ENCODE data around the gene PPP6R3.

The PPP6R3 gene

DNA sequence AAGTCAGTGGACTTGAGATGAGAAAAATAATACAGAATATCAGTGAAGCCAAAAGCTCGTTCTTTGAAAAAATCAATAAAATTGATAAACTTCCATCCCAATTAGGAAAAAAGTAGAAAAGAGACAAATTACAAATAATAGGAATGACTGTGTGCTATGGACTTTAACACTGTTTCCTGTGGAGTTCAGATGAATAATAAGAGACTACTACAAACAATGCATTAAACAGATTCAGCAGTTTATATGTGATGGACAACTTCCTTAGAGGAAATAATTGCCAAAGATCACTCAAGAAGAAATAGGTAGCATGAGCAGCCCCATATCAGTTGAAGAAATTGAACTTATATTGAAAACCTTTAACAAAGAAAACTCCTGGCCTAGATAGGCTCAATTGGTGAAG is 99.7 kb downstream of the PPP6R3 start:
- no peak for DNase-seq (ENCODE audit: low read depth in 2 of 2)

DNA sequence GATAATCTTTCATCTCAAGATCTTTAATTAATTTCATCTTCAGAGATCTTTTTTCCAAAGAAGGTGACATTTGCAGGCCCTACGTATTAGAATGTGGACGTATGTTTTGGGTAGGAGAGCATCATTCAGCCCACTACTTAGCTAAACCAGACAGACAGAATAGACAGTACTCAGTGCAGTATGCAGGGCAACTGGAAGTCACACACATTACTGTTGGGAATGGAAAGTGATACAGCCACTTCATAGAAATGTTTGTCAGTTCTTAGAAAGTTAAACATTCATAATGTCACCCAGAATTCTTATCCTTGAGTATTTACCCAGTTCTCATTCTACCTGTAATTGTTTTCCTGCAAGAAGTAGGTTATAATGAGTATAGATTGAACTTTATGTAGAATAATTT is 102.9 kb downstream of the PPP6R3 start:
- DNase-seq (ENCODE audit: low read depth in 2 of 2) = no peak

DNA sequence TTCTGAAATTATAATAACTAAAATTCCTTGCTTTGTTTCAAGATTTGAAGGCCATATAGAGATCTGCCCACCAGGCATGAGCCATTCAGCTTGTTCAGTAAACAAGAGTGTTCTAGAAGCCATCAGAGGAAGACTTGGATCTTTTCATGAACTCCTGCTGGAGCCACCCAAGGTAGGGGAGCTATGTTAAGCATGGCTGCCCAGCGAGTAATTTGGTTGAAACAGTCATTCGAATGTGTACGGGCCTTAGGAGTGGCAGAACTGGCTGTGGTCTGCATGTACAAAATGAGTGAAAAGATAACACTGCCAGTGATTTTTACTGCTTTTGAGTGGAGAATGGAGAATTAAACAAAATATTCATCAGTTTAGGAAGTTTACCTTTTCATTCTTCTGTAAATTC is 103.7 kb downstream of the PPP6R3 start:
- DNase-seq (ENCODE audit: low read depth in 2 of 2) = no peak

DNA sequence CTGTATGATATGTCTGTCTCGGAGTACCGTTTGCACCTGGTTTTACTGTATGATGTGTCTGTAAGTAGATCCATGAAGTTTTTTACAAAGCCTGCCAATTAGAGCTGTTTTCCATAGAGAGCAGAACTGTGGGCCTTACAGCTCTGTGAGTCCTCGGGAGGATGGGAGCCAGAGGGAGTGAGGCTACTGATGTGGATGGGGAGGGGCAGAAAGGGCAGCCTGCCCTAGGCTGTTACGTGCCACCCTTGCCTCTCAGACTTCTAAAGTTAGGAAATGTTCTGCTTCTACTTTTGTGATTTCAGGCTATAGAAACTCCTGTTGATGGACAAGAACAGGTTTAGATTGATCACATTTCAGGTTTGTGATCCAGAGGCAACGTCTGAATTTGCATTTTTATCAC is 105.2 kb downstream of the PPP6R3 start:
- DNase-seq (ENCODE audit: low read depth in 2 of 2) = no peak

DNA sequence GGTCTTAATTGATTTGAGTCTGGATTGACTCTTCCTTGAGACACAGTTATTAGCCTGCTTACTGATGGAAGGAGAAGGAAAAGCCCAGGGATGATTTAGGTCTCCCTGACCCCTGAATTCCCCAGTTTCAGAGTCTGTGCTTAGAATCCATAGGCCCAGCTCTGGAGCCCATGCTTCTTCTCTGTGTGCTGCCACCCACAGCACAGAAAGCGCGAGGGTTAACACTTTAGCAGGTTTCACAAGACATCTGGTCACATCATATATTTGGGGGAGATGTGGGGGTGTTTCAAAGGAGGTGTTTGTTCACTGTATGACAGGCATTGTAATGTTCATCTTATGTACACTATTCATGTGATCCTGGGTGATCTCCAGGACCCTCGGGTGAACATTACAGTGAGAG is 107.0 kb downstream of the PPP6R3 start:
- no peak for DNase-seq (ENCODE audit: low read depth in 2 of 2)

DNA sequence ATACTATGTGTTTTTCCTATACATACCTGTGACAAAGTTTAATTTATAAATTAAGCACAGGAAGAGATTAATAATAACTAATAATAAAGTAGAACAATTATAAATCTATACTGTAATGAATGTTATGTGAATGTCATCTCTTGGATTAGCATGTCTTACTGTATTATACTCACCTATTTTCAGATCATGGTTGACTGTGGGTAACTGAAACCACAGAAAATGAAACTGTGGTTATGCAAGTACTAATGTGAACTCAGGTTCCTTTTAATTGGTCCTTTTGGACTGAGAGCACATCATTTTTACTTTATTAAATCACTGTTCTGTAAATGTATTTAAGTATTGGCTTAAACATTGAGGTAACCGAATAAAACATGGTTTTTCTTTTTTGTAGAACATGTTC is 108.8 kb downstream of the PPP6R3 start:
- DNase-seq (ENCODE audit: low read depth in 2 of 2) = no peak

DNA sequence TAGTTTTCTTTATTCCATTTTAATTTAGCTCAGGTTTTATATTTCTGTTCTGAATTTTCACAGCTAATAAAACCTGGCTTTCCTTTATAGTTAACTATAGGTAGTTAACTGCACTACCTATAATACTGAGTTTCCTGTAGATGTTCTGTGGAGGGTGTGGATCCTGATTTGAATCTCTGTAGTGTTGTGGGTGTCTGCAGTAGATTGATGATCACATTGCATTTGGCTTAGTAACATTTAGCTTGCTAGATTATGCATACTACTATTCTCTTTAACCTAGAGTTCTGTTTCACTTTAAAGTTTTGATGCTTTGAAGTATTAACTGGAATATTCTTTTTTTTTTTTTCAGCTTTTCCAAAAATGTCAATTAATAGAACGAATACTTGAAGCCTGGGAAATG is 110.1 kb downstream of the PPP6R3 start:
- DNase-seq (ENCODE audit: low read depth in 2 of 2) = no peak

DNA sequence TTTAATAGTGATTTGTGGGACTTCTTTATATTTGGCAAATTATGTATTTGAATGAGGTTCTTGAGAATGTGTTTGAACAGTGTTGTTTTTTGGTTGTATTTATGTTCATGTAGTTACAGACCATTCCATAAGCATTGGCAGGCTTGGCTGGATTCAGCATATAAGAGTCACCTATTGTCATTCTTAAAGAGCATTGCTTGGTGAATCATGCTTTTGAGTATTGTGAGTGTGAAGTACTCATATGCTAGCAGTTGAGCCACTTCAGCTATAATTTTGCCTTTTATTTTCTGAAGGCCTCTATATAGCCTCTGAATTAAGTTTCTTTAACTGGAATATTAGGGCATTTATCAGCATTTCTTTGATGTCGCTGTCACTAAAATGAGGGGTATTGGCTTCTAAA is 113.8 kb downstream of the PPP6R3 start:
- DNase-seq (ENCODE audit: low read depth in 2 of 2) = no peak

DNA sequence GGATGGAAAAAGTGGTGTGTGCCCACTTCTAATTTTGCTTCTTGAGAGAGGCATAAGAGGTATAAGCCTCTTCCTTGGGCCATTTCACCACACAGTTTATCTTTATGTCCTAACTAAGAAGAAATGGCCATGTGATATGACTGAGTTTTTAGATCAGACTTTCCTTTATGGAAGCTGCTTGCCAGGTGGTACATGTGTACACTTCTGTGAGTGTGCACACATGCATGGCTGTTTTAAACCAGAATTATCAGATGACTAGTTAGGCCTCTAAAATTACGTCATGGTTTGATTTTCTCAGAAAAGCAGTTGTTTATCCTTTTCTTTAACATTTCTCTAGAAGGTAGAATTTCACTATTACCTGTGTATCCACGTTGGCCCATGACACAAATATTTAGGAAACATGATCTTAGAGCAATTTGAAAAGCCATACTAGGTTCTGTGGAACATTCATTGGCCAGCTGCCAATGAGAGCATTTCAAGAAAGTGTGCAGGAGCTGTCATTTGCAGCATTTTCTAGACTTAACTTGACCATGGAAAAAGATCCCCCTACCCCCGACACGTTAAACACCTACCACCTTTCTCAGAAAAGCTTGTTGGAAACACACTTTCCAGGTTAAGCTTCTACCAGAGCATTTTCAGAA is 114.6 kb downstream of the PPP6R3 start:
- no peak for DNase-seq (ENCODE audit: low read depth in 2 of 2)

DNA sequence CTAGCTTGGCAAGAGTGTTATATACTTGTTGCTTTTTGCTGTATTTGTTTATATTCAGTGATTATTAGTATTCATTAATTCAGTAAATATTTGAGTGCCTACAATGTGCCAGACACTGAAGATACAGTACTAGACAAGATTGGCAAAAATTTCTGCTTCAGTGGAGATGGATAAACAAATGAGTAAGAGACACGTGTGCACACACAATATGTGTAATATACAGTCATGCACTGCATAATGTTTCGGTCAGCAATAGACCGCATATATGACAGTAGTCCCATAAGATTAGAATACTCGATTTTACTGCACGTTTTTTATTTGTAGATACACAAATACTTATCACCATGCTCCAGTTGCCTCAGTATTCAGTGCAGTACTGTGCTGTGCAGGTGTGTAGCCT is 118.9 kb downstream of the PPP6R3 start:
- DNase-seq (ENCODE audit: low read depth in 2 of 2) = no peak

DNA sequence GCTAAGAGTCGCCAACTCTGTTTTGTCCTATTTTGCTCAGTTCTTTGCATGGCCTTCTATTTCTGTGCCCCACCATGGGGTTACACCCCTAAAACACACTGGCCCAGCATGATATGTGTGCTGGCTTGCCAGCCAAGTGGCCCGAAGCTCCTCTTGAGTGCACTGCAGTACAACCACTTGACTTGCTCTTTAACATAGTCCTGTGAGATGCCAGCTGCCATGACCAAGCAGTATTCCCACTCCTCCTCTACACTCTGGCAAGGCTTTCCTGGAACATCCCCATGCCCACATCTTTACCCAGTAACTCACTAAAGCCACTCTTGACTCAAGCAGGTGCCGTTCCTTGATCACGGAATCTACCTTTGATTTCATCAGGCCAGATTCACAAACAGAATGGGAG is 120.9 kb downstream of the PPP6R3 start:
- DNase-seq (ENCODE audit: low read depth in 2 of 2) = no peak

DNA sequence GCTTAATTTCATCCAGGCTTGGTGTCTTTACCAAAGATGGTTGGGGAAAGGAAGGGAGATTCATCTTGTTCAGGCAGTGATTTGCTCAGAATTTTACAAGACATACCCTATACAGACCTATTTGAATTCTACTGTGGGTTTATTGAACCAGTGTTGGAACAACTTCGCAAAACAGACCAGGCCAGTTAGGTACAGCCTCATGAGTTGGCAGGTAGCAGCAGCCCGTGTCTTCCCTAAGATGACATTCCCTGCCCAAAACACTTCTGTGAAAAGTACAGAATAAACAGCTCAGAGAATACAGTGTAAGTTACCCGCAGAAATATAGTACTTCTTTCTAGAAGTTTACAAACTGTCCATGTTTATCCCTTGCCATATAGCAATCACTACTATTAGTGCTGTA is 121.3 kb downstream of the PPP6R3 start:
- DNase-seq (ENCODE audit: low read depth in 2 of 2) = no peak

DNA sequence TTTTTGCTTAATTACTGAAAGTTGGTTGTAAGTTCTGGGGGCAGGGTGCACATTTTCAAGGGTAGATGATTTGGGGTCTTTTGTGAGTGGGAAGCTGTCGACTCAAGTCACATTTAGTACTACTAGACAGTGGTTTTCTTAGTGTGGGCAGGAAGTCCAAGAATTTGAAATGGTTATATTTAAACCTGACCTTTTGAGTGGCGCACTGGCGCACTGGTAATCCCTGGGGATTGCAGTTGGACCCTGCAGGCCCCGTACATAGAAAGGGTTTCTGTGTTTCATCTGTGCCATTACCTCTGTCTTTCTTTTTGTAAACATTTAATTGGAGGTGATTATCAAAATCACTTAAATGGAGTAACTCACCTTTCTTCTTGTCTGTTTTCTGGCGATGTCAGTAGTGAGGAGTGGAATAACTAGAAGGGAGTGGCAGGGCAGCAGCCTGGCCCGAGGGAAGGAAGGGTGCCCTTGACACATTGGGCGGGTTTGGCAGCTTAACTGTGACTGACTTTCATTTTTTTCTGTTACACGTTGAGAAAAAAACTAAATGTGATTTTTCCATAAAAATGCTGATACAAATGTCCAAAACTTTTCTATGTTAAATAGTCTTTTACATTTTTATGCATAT is 122.0 kb downstream of the PPP6R3 start:
- DNase-seq (ENCODE audit: low read depth in 2 of 2) = no peak

DNA sequence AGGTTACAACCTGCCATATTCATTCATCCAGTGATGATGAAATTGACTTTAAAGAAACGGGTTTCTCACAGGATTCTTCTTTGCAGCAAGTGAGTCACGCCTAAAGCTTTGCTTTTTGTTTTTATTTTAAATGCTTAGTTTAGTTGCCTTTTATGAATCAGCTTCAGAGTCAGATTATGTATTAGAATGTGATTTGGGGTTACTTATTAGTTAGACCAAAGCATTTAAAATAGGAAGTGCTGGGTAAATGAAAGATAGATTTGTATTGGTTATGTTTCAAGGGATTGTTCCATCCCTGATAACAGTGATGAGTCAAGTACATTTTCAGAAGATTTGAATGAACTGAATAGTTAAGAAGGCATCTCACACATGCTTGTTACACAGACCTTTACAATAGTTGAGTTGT is 122.5 kb downstream of the PPP6R3 start:
- DNase-seq (ENCODE audit: low read depth in 2 of 2) = no peak

DNA sequence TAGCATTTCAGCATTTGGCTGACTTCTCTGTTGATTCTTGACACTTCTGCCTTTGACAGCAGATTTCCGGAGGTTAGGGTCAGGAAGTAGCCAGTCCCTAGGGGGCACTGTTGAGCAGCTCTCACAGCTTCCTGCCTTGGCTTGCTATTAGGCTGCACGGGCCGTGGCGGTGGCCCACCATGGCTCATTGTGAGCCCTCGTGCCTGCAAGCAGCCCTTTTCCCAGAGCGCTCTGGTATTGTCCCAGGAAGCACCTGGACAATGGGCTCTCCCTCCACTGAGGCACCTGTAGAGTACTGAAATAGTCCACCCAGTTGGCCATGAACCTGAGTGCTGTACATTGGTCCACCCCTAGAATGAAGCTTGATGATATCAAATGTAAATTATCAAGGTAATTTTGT is 123.5 kb downstream of the PPP6R3 start:
- peak; percentile 5 to 13 for DNase-seq (ENCODE audit: low read depth in 2 of 2)

DNA sequence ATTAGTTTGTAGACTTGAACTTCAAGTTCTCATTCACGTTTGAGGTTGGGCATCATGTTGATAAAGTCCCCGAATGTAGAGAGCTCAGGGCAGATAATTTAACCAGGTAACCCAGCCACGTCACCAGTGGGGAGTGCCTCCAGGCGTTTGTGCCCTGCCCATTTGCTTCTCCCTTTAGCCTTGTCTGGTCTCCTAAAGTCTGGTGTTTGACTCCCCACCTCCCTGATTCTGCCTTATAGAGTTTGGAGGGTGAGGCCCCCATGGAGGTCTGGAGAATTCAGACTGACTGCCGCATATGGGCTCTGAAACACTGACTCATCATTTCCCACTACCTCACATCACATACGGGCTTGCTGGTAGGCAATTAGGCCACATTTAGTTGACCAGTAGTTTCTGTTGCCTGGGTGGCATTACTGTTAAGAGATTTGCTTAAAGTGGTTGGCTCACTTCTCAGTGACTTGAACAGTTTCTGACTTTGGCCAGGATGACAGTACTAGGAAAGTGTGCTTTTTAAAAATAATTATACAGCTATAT is 124.5 kb downstream of the PPP6R3 start:
- DNase-seq (ENCODE audit: low read depth in 2 of 2) = no peak

DNA sequence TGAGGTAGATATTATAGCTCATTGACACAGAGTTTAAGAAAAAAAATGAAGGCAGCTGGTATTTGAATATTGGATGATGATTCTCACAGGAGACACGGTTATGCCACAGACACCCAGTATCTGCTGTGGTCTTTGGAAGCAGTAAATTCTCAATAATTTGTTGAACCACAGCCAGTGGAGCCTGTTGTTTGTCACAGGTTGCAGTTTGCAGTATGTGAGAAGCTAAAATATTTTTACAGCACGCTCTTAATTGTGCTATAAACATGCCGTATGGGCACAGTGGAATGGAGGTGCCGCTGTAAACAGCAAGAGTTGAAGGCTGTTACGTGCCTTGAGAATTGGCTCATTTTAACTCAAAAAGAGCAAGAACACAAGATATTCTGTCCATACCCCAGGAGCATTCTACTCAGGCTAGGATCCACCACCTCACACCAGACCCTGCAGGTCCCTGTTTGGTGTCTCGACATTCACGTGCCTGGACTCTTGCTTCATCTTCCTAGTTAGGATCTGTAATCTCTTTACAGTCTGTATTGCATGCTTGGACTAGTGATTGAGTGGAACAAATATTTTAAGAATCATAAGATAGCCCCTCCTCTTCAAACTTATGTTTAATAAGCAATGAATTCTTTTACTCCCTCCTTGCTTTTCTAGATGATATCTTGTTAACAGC is 129.1 kb downstream of the PPP6R3 start:
- DNase-seq (ENCODE audit: low read depth in 2 of 2) = no peak

DNA sequence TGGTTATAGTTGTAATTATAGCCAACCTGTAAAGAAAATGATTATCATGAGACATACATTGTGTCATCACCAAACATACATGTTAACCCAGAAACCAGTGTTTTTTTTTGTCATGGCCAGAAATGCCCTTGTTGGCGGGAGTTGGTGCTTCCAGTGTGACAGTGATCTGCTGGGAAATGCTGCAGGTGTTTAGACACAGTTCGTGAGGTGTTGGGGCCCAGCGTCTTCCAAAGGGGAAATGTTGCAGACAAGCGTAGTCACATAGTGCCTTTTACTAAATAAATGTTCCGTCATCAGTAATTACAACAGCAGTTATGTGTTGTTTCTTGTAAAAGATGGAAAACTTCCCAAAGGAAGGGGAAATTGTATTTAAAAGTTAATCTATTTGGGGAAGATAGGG is 131.2 kb downstream of the PPP6R3 start:
- no peak for DNase-seq (ENCODE audit: low read depth in 2 of 2)

DNA sequence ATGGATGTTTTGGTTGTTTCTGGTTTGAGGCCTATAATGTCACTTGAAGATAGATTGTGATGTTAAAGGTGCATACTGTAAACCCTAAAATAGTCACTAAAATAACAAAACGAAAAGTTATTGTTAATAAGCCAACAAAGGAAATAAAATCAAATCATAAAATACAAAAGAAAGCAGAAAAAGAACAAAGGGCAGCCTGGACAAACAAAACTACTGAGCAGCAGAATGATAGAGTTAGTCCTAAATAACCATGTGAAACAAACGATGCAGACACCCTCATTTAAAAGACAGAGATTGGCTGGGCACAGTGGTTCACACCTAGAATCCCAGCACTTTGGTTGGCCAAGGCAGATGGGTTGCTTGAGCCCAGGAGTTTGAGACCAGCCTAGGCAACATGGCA is 132.9 kb downstream of the PPP6R3 start:
- no peak for DNase-seq (ENCODE audit: low read depth in 2 of 2)

DNA sequence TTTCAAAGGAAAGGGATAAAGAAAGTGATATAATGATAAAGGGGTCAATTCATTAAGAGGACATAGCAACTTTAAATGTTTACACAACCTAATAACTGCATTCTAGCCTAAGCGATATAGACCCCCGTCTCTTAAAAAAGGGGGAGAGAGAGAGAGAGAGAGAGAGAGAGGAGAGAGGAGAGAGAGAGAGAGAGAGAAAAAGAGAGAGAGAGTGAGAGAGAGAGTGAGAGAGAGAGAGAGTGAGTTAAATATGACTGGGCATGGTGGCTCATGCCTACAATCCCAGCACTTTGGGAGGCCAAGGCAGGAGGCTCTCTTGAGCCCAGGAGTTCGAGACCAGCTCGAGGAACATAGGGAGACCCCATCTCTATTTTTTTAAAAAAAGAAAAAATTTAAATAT is 133.6 kb downstream of the PPP6R3 start:
- DNase-seq (ENCODE audit: low read depth in 2 of 2) = no peak

DNA sequence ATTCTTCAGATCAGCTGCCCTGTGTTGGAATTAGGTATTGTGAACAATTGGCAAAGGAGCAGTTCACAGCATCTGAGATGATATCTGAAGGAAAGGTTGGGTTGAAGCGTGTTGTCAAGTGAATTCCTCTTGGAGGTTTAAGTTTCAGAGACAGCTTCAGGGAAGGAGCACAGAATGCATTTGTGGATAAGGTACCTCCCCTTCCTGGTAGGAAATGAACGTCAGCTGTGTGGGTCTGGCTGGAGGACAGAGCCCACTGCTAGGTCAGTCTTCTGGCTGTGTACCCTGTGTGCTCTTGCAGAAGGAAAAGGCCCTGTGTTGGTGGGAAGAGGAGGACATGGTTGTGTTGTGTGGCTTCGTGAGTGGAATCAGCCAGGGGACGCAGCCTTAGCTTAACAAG is 135.7 kb downstream of the PPP6R3 start:
- DNase-seq (ENCODE audit: low read depth in 2 of 2) = no peak

DNA sequence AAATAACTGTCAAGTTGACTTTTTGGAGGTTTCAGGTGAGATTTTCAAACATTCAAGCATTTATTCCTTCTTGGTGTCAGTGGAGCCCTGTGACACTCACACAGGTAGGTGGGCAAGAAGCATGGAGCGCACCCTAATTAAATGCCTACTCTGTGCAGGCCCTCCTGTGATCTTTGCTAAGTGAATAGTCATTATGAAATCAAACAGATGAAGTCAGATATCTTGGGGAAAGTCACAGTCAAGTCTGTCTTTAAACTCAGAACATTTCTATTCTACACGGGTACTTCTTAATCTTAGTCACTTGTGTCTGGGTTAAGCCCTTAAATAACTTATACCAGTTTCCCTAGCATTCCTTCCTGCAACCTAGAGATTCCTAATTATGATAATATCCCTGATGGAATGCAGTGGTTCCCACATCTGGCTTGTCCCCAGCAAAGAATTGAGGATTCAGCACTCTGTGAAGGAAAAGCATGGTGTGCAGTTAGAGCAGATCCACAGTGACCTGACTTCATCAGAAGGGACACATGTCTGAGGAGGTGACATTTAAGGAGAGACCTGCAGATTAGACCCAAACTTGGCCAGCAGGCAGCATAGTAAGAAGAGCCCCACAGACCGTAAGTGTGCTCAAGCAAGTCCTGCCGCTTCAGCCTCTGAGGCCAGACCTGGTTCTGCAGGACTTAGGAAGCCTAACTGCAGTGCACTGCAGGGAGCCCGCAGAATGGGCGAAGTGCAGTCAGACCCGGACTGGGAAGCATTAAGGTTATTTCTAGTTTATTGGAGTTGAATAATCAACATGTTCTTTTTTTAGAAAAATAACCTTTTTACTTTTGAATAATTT is 138.5 kb downstream of the PPP6R3 start:
- no peak for DNase-seq (ENCODE audit: low read depth in 2 of 2)
